Measurements from ENCODE around the gene NAE1.

DNA sequence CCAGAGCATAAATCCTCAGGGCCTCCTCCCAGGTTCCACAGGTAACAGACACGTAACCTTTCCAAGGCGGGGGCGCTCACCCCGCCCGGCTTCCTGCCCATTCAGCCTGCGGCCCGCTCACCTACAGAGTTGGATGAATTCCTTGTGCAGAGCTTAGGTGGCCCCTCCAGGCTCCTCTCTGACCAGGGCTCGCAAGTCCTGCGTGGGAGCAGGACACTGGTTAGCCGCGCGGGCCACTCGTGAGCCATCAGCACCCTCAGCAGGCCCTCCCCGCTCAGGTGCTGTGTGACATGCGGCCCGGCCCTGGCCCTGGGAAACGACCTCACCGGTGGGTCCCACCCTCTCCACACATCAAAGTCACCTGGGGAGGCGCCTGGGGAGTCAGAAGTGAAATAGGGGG is 29.9 kb downstream of the NAE1 start:
- TF ChIP-seq, protein P1, sequence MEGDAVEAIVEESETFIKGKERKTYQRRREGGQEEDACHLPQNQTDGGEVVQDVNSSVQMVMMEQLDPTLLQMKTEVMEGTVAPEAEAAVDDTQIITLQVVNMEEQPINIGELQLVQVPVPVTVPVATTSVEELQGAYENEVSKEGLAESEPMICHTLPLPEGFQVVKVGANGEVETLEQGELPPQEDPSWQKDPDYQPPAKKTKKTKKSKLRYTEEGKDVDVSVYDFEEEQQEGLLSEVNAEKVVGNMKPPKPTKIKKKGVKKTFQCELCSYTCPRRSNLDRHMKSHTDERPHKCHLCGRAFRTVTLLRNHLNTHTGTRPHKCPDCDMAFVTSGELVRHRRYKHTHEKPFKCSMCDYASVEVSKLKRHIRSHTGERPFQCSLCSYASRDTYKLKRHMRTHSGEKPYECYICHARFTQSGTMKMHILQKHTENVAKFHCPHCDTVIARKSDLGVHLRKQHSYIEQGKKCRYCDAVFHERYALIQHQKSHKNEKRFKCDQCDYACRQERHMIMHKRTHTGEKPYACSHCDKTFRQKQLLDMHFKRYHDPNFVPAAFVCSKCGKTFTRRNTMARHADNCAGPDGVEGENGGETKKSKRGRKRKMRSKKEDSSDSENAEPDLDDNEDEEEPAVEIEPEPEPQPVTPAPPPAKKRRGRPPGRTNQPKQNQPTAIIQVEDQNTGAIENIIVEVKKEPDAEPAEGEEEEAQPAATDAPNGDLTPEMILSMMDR (IDR thresholded peaks at IDR 0.05) = no peak
- TF ChIP-seq SIN3A (IDR thresholded peaks at IDR 0.05; ENCODE audit: borderline replicate concordance, insufficient read depth, low read depth, low read length) (no peak), POLR2AphosphoS5 (IDR thresholded peaks at IDR 0.05; ENCODE audit: low read depth, low read length) (no peak), TCF7L2 (IDR thresholded peaks at IDR 0.05; ENCODE audit: low read depth, low read length) (no peak)
- TF ChIP-seq, protein P2, sequence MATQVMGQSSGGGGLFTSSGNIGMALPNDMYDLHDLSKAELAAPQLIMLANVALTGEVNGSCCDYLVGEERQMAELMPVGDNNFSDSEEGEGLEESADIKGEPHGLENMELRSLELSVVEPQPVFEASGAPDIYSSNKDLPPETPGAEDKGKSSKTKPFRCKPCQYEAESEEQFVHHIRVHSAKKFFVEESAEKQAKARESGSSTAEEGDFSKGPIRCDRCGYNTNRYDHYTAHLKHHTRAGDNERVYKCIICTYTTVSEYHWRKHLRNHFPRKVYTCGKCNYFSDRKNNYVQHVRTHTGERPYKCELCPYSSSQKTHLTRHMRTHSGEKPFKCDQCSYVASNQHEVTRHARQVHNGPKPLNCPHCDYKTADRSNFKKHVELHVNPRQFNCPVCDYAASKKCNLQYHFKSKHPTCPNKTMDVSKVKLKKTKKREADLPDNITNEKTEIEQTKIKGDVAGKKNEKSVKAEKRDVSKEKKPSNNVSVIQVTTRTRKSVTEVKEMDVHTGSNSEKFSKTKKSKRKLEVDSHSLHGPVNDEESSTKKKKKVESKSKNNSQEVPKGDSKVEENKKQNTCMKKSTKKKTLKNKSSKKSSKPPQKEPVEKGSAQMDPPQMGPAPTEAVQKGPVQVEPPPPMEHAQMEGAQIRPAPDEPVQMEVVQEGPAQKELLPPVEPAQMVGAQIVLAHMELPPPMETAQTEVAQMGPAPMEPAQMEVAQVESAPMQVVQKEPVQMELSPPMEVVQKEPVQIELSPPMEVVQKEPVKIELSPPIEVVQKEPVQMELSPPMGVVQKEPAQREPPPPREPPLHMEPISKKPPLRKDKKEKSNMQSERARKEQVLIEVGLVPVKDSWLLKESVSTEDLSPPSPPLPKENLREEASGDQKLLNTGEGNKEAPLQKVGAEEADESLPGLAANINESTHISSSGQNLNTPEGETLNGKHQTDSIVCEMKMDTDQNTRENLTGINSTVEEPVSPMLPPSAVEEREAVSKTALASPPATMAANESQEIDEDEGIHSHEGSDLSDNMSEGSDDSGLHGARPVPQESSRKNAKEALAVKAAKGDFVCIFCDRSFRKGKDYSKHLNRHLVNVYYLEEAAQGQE (IDR thresholded peaks at IDR 0.05; ENCODE audit: insufficient read depth in 1 of 2, low read depth in 2 of 2, low read length in 1 of 2) = no peak
